ENCODE data around the gene EIF1AY. TPM values are rescaled to one million over a fixed set of nuclear protein-coding genes. Genes with fewer than 3 reads are reported as not detected.

Gene EIF1AY
- total and polyA plus RNA-seq, 2 of the 4 experiments (the other 2 are of a cell fraction) = not detected

DNA sequence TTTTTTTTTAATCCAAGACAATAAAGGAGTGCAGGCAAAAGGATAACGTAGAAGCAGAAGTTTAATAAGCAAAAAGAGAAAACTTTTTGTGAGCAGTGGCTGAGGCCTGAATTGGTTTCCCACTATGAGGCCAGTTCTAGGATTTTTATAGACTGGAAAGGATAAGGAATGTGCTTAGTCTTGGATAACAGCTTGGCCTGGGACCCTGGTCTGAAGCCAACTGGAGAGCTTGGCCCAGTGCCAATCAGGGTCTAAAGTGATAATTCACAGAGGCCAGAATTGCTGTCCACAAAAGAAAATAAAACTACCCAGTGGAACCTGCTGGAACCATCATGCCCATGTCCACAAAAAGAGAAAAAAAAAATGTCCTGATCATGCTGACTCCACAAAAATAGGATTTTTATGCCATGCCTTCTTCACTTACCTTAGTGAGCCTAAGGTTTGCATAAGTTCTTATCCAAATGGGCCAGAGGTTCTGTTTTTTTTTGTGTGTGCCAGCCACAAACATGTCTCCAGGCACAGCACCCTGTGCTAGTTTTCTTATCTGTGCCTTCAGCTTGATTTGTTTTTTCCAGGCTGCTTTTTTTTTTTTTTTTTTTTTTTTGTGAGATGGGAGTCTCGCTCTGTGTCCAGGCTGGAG is 15.6 kb upstream of the EIF1AY start:
- TF ChIP-seq CEBPB (IDR thresholded peaks at IDR 0.05; ENCODE audit: low read depth, low read length) (no peak), RFX5 (IDR thresholded peaks at IDR 0.05; ENCODE audit: low read depth, low read length) (no peak), RAD21 (IDR thresholded peaks at IDR 0.05; ENCODE audit: low read length) (no peak), POLR2A (IDR thresholded peaks at IDR 0.05; ENCODE audit: low read depth, low read length) (no peak), SMC3 (IDR thresholded peaks at IDR 0.05; ENCODE audit: low read depth, low read length) (no peak), CHD1 (IDR thresholded peaks at IDR 0.05; ENCODE audit: low read depth, low read length) (no peak), RCOR1 (IDR thresholded peaks at IDR 0.05; ENCODE audit: insufficient replicate concordance, low read length) (no peak)
- TF ChIP-seq, protein P1, sequence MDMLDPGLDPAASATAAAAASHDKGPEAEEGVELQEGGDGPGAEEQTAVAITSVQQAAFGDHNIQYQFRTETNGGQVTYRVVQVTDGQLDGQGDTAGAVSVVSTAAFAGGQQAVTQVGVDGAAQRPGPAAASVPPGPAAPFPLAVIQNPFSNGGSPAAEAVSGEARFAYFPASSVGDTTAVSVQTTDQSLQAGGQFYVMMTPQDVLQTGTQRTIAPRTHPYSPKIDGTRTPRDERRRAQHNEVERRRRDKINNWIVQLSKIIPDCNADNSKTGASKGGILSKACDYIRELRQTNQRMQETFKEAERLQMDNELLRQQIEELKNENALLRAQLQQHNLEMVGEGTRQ (IDR thresholded peaks at IDR 0.05; ENCODE audit: low read depth, low read length) = no peak
- TF ChIP-seq, protein P2, sequence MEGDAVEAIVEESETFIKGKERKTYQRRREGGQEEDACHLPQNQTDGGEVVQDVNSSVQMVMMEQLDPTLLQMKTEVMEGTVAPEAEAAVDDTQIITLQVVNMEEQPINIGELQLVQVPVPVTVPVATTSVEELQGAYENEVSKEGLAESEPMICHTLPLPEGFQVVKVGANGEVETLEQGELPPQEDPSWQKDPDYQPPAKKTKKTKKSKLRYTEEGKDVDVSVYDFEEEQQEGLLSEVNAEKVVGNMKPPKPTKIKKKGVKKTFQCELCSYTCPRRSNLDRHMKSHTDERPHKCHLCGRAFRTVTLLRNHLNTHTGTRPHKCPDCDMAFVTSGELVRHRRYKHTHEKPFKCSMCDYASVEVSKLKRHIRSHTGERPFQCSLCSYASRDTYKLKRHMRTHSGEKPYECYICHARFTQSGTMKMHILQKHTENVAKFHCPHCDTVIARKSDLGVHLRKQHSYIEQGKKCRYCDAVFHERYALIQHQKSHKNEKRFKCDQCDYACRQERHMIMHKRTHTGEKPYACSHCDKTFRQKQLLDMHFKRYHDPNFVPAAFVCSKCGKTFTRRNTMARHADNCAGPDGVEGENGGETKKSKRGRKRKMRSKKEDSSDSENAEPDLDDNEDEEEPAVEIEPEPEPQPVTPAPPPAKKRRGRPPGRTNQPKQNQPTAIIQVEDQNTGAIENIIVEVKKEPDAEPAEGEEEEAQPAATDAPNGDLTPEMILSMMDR (conservative IDR thresholded peaks at IDR 0.05; ENCODE audit: low read depth, low read length) = no peak
- POLR2A ChIA-PET (ENCODE audit: unreplicated experiment) = no interaction called here
- Histone ChIP-seq H2AK9ac (replicated peaks; ENCODE audit: low read depth, low read length, poor library complexity) (no peak overlapping the region), H3K27ac (ENCODE audit: insufficient read depth, low read length) (no peak overlapping the region), H3K4me1 (ENCODE audit: control insufficient read depth, insufficient read depth, low read length) (no peaks in the 10 kb centered on the region), H3K9ac (ENCODE audit: low read depth, low read length) (no peak overlapping the region), H4K8ac (ENCODE audit: low read depth in 2 of 2, low read length in 2 of 2) (no peak overlapping the region), H3K4me2 (ENCODE audit: low read depth, low read length) (no peak overlapping the region), H3K27me3 (ENCODE audit: control insufficient read depth, insufficient read depth, low read length) (no peaks in the 10 kb centered on the region), H3K14ac (replicated peaks; ENCODE audit: low read depth, low read length) (no peak overlapping the region), H3K79me1 (ENCODE audit: low read depth in 1 of 2, low read length in 2 of 2) (no peaks in the 10 kb centered on the region), H3K9me3 (ENCODE audit: control insufficient read depth, insufficient read depth, low read length) (no peaks in the 10 kb centered on the region), H3K36me3 (ENCODE audit: control insufficient read depth, insufficient read depth, low read length) (no peaks in the 10 kb centered on the region), H3K18ac (ENCODE audit: low read depth, low read length) (no peak overlapping the region), H4K5ac (ENCODE audit: low read depth, low read length) (no peak overlapping the region), H3K9me1 (ENCODE audit: insufficient read depth, low read length) (no peaks in the 10 kb centered on the region), H2AK5ac (ENCODE audit: low read depth, low read length) (no peak overlapping the region), H3K4ac (ENCODE audit: low read depth, low read length) (no peak overlapping the region), H2BK5ac (ENCODE audit: low read depth, low read length, poor library complexity, severe bottlenecking) (no peak overlapping the region), H3K23ac (ENCODE audit: low read depth, low read length) (no peak overlapping the region), H2BK20ac (ENCODE audit: low read depth, low read length) (no peak overlapping the region), H4K91ac (ENCODE audit: insufficient read depth, low read depth, low read length) (no peak overlapping the region), H2AFZ (replicated peaks; ENCODE audit: low read length, poor library complexity) (no peak overlapping the region), H2BK120ac (ENCODE audit: low read depth, low read length) (no peak overlapping the region), H2BK15ac (ENCODE audit: low read depth, low read length) (no peak overlapping the region), H4K20me1 (ENCODE audit: insufficient read depth, low read length) (no peaks in the 10 kb centered on the region), H3K4me3 (ENCODE audit: insufficient read depth, low read depth, low read length) (no peak overlapping the region), H3K56ac (ENCODE audit: extremely low read depth, insufficient read depth, low read length) (no peak overlapping the region)
- BruUV-seq (replicated peaks) = no TSS peak
- intact Hi-C loops (cut with micrococcal nuclease) = no loop called here
- WGBS, 2 experiments (ENCODE audit: extremely low coverage in 2 of 2, insufficient read length in 1 of 2) = no CpG with 5 or more reads among the region's 2 CpGs
- CTCF ChIA-PET = no interaction called here
- ATAC-seq (ENCODE audit: low read depth) (no peak), DNase-seq (no peak)
- in situ Hi-C loops (cut with MboI; ENCODE audit: low sequenced_read_pairs) = no loop called here
- dilution Hi-C loops (cut with HindIII; ENCODE audit: low sequenced_read_pairs, unreplicated experiment) = no loop called here

Data from IMR-90 (cell line).